GM18502 (cell line): ENCODE data around the gene PPP2R3B.
"Not testable (repeated sequence)": the region's sequence is repeated elsewhere in the genome, so short reads cannot be mapped to it uniquely, and the experiment has no call there.

Source experiments
- ATAC-seq: cut with Tn5 transposase; IDR thresholded peaks from one replicate; pipeline ENCODE4 v1.9.1; 2021; ENCODE audit warnings: mild to moderate bottlenecking; ENCODE audit not compliant: unreplicated experiment, poor library complexity

The PPP2R3B gene

GRCh38 chrX:341541-342101, 45.1 kb downstream of the PPP2R3B start:
- ATAC-seq: no peak

- no peak for ATAC-seq
Measured at GRCh38 chrX:340641-341423, 45.9 kb downstream of the PPP2R3B start.

GRCh38 chrX:340121-340520, 46.6 kb downstream of the PPP2R3B start:
- ATAC-seq: no peak

DNA sequence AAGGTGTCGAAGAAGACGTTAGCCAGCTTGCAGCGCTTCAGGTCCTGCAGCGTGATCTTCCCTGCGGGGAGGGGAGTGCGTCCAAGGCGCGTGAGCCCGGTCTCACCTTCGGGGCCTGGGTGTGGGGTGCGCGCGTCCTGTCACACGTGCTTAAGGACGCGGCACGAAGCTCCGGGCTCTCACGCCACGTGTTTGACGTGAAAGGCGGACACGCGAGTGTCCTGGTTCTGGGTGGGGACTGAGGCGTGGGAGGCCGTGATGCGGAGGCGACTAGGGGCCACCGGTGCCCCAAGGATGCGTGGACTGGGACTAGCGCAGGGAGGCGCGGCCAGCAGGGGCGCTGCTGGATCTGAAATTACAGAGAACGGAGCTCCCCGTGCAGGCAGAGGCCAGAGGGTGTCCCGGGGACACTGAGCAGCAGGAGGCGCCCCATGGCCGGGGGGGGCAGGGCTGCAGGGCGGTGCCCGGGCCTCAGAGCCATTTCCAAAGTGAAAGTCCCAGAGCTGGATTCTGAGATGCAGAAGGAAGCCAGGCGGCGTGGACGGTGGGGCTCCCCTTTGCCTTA, 47.8 kb downstream of the PPP2R3B start:
- ATAC-seq: no peak

GRCh38 chrX:338281-338835, 48.3 kb downstream of the PPP2R3B start:
- no peak for ATAC-seq

DNA sequence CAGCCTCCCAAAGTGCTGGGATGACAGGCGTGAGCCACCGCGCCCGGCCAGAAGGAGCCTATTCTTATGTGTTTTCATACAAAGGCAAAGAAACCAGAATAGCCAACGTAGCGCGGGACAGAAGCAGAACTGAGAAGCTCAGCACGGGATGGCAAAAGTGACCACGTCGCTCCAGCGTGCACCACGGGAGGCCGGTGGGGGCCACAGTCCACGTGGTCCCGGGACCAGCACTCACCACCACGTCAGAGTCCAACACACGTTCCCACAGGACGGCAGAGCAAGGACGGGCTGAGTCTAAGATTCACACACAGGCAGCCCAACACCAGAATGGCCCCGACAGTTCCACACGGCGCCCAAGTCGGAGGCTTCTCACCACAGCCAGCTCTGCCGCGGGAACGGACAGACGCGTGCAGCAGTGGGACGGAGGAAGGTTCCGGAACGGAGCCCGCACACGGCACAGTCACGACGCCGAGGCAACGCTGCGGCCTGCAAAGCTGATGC, 49.3 kb downstream of the PPP2R3B start:
- ATAC-seq: no peak

GRCh38 chrX:336227-336626, 50.5 kb downstream of the PPP2R3B start:
- ATAC-seq: no peak

GRCh38 chrX:335758-336155, 51.0 kb downstream of the PPP2R3B start:
- no peak for ATAC-seq

DNA sequence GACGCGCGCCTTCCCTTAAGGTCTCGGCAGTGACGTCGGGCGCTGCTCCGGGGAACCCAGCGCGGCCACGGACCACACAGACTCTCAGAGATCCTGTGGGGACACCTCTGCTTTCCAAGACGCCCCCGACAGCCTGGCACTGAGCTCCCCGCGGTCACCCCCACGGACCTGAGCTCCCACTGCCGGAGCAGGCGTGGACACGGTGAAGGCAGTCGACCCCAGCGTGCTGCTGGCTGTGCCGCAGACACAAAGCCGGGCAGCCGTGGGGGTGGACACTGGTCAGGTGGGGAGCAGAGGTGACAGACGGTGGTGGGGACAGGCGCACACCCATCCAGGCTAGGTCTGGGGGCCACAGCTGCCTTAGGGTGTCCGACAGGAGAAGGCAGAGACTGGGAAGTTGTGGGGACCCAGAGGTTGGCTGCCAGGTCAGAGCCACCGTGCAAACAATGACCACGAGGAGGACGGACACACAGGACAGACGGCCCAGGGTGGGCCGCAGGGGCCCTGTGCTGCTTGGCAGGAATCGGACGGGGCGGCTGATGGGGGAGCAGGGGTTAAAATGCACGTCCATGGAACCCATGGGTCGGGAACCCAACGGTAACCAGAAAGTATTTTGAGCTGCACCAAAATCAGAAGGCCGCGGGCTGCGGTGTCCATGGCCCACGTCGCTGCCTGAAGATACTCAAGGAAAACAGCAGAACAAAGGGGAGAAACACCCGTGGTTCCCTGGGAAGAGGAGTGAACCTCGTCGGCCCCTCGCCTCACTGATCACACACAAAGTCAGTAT, 51.5 kb downstream of the PPP2R3B start:
- no peak for ATAC-seq

DNA sequence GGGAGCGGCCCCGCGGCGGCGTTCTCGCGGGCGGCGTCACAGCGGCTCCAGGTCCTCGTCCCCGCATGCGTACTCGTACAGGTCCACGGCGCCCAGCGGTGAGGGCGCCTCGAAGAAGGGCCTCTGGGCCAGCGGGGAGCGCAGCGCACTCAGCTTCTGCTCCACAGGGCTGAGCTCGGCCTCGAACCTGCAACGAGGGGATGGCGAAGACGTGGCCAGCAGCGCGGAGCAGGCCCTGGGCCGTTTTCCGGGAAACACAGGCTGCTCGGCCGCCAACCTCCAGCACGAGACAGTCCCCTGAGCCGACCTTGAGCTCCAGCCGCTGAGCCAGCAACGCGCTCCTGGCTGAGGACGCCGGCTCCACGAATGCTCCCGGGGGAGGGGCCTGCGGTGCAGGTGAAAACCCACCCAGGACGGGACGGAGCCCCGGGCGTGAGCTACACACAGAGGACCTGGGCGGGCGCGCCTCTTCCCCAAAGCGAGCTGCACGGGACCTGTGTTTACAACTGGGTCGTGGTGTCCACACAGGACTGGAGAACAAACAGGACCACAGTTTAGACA, 52.3 kb downstream of the PPP2R3B start:
- ATAC-seq: no peak

GRCh38 chrX:333611-334311, 52.9 kb downstream of the PPP2R3B start:
- ATAC-seq: no peak

GRCh38 chrX:332916-333610, 53.6 kb downstream of the PPP2R3B start:
- ATAC-seq: no peak

DNA sequence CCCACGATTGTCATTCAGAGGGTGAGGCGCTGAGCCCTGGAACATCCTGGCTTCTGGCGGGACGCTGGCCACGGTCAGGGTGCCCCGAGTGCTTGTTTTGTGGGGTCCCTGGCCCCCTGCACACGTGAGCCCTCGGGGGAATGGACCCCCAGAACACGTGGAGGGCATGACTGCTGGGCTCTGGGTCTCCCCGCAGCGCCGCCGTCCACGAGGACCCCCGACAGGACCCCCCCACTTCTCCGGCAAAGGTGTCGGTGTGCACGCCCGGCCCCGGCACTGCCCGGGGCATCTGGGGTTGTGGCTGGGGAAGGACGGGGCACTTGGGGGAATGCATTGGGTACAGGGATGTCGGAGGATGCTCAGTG, 54.2 kb downstream of the PPP2R3B start:
- no peak for ATAC-seq

- ATAC-seq: no peak
Measured at GRCh38 chrX:331825-332495, 54.7 kb downstream of the PPP2R3B start.

GRCh38 chrX:331151-331824, 55.4 kb downstream of the PPP2R3B start:
- no peak for ATAC-seq

GRCh38 chrX:330726-331150, 56.0 kb downstream of the PPP2R3B start:
- no peak for ATAC-seq

GRCh38 chrX:330141-330725, 56.5 kb downstream of the PPP2R3B start:
- ATAC-seq: not testable (repeated sequence)
